Measurements from ENCODE around the gene CCDC13. TPM values are rescaled to one million over a fixed set of nuclear protein-coding genes. Genes with fewer than 3 reads are reported as not detected.

Gene CCDC13
- total RNA-seq, 1 donor from 2014 or later: not detected

DNA sequence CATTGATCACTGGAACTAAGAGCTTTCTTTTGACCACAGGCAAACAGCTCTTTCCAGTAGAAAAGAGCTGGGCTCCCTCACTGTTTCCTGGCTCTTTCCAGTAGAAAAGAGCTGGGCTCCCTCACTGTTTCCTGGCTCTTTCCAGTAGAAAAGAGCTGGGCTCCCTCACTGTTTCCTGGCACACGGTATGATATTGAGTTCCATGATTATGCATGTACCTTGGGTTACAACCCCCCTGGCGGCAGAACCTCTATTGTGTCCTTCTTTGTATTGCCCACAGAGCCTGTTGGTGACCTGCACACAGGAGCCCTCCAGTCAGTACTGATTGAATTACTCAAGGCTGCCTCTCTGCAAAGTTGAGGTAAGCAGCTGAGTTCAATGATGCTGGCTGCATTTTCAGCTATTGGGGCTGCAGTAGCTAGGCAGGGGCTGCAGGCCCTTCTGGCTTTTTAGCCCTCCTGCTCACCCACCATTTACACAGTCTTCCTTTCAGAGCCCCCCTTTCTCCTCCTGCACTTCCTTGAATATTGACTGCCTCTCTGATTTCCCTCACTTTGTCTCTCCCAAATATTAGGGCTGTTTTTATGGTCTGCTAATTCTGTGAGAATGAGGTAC is 46.4 kb upstream of the CCDC13 start:
- no peak overlapping the region for H3K9ac ChIP-seq
- Mint-ChIP-seq H3K36me3 (no peaks in the 10 kb centered on the region), H3K9me3 (no peaks in the 10 kb centered on the region), H3K4me3 (no peak overlapping the region), H3K27me3 (ENCODE audit: insufficient read depth, low read depth) (no peaks in the 10 kb centered on the region), H3K4me1 (peaks cover 10% of the 10 kb centered on the region), H3K27ac (peak overlapping the region; percentile 69)
- no peak overlapping the region for H3K4me3 ChIP-seq
- no peaks in the 10 kb centered on the region for H3K36me3 ChIP-seq
- H3K4me2 ChIP-seq: no peak overlapping the region
- no peaks in the 10 kb centered on the region for H3K9me3 ChIP-seq (ENCODE audit: low read depth)
- H3K27me3 ChIP-seq: no peaks in the 10 kb centered on the region
- peak overlapping the region; percentile 74 for H2AFZ ChIP-seq (replicated peaks)
- H3F3A ChIP-seq (ENCODE audit: low read depth): no peaks in the 10 kb centered on the region
- no peaks in the 10 kb centered on the region for H4K20me1 ChIP-seq (ENCODE audit: low read depth)
- TF ChIP-seq EZH2phosphoT487 (IDR thresholded peaks at IDR 0.05) (no peak), EZH2 (IDR thresholded peaks at IDR 0.05) (no peak)
- TF ChIP-seq, protein P1, sequence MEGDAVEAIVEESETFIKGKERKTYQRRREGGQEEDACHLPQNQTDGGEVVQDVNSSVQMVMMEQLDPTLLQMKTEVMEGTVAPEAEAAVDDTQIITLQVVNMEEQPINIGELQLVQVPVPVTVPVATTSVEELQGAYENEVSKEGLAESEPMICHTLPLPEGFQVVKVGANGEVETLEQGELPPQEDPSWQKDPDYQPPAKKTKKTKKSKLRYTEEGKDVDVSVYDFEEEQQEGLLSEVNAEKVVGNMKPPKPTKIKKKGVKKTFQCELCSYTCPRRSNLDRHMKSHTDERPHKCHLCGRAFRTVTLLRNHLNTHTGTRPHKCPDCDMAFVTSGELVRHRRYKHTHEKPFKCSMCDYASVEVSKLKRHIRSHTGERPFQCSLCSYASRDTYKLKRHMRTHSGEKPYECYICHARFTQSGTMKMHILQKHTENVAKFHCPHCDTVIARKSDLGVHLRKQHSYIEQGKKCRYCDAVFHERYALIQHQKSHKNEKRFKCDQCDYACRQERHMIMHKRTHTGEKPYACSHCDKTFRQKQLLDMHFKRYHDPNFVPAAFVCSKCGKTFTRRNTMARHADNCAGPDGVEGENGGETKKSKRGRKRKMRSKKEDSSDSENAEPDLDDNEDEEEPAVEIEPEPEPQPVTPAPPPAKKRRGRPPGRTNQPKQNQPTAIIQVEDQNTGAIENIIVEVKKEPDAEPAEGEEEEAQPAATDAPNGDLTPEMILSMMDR (IDR thresholded peaks at IDR 0.05): no peak
- peak; percentile 48 for DNase-seq (ENCODE audit: low spot score)
- H3K27ac ChIP-seq: no peak overlapping the region
- peaks cover 6% of the 10 kb centered on the region for H3K4me1 ChIP-seq
- no peaks in the 10 kb centered on the region for H3K79me2 ChIP-seq (ENCODE audit: low read depth)

GRCh38 chr3:42815826-42816225 is 42.8 kb upstream of the CCDC13 start:
- no peaks in the 10 kb centered on the region for H4K20me1 ChIP-seq (ENCODE audit: low read depth)
- Mint-ChIP-seq H3K9me3 (no peaks in the 10 kb centered on the region), H3K4me3 (no peak overlapping the region), H3K27ac (no peak overlapping the region), H3K36me3 (no peaks in the 10 kb centered on the region), H3K27me3 (ENCODE audit: insufficient read depth, low read depth) (peaks cover 2% of the 10 kb centered on the region), H3K4me1 (peaks cover 12% of the 10 kb centered on the region)
- TF ChIP-seq EZH2 (IDR thresholded peaks at IDR 0.05) (no peak), EZH2phosphoT487 (IDR thresholded peaks at IDR 0.05) (no peak)
- TF ChIP-seq, protein P1 (IDR thresholded peaks at IDR 0.05): no peak
- no peaks in the 10 kb centered on the region for H3K36me3 ChIP-seq
- H3K4me3 ChIP-seq: no peak overlapping the region
- no peaks in the 10 kb centered on the region for H3K79me2 ChIP-seq (ENCODE audit: low read depth)
- H3F3A ChIP-seq (ENCODE audit: low read depth): no peaks in the 10 kb centered on the region
- no peak for DNase-seq (ENCODE audit: low spot score)
- H3K4me1 ChIP-seq: peaks cover 6% of the 10 kb centered on the region
- no peaks in the 10 kb centered on the region for H3K9me3 ChIP-seq (ENCODE audit: low read depth)
- H3K9ac ChIP-seq: no peak overlapping the region
- no peak overlapping the region for H3K27ac ChIP-seq
- H2AFZ ChIP-seq (replicated peaks): no peak overlapping the region
- no peaks in the 10 kb centered on the region for H3K27me3 ChIP-seq
- no peak overlapping the region for H3K4me2 ChIP-seq

DNA sequence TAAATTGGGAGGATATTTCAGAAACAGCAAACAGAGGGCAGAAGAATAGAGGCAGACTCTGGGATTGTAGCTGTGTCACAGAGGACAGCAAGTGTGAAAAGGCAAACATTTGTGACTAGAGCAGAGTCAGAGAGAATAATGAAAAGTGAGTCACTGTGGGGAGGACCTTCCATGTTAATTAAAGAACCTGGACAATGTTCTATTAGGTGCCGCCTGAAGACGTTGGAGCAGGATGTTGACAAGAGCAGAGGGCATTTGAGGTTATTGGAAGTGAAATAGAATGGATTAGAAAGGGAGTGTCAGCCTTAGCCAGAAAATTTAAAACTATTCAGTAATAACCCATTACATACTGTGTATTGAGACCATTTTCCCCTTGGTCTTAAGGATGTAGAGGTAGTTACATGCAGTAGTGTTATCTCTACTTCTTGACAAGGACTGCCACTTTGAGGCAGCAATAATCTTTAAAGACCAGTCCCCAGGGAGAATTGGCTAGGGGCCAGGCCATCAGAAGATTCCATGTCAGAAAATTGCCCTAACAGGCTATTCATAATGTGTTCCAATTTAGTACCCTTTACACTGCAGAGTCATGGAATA is 42.0 kb upstream of the CCDC13 start:
- no peak overlapping the region for H3K4me2 ChIP-seq
- Mint-ChIP-seq H3K4me1 (peaks cover 12% of the 10 kb centered on the region), H3K36me3 (no peaks in the 10 kb centered on the region), H3K4me3 (no peak overlapping the region), H3K27me3 (ENCODE audit: insufficient read depth, low read depth) (peaks cover 3% of the 10 kb centered on the region), H3K27ac (no peak overlapping the region), H3K9me3 (no peaks in the 10 kb centered on the region)
- H3K9me3 ChIP-seq (ENCODE audit: low read depth): no peaks in the 10 kb centered on the region
- no peaks in the 10 kb centered on the region for H3K79me2 ChIP-seq (ENCODE audit: low read depth)
- H2AFZ ChIP-seq (replicated peaks): peak overlapping the region; percentile 30
- H3K4me1 ChIP-seq: peaks cover 6% of the 10 kb centered on the region
- no peaks in the 10 kb centered on the region for H3K27me3 ChIP-seq
- no peaks in the 10 kb centered on the region for H4K20me1 ChIP-seq (ENCODE audit: low read depth)
- no peak overlapping the region for H3K9ac ChIP-seq
- no peaks in the 10 kb centered on the region for H3K36me3 ChIP-seq
- no peaks in the 10 kb centered on the region for H3F3A ChIP-seq (ENCODE audit: low read depth)
- H3K27ac ChIP-seq: no peak overlapping the region
- DNase-seq (ENCODE audit: low spot score): no peak
- TF ChIP-seq EZH2 (IDR thresholded peaks at IDR 0.05) (no peak), EZH2phosphoT487 (IDR thresholded peaks at IDR 0.05) (no peak)
- TF ChIP-seq, protein P1 (IDR thresholded peaks at IDR 0.05): no peak
- no peak overlapping the region for H3K4me3 ChIP-seq

Data from neural progenitor cell (in vitro differentiated cells).